ENCODE measurements around the gene THEMIS2. TPM values are rescaled to one million over a fixed set of nuclear protein-coding genes. Genes with fewer than 3 reads are reported as not detected.
"Not testable (repeated sequence)": the region's sequence is repeated elsewhere in the genome, so short reads cannot be mapped to it uniquely, and the experiment has no call there.

Gene THEMIS2
- total and polyA plus RNA-seq, 5 donors from 2014 or later, result 37.9 to 69.9 (median 59.2) TPM

- H3K27me3 ChIP-seq (ENCODE audit: control insufficient read depth, insufficient read depth, low read length), result no peaks in the 10 kb centered on the region
- Mint-ChIP-seq H3K27ac (peak overlapping the region; percentile 44 to 77 (median 62)), H3K27me3 (no peaks in the 10 kb centered on the region), H3K4me3 (no peak overlapping the region), H3K36me3 (no peaks in the 10 kb centered on the region), H3K9me3 (peaks cover 0 to 2% (median 0%) of the 10 kb centered on the region in 7 donors), H3K4me1 (peaks cover 6 to 69% (median 36%) of the 10 kb centered on the region in 4 donors)
- no peak for ATAC-seq (ENCODE audit: low read depth in 2 of 2)
- no peak for DNase-seq
- H3K9me3 ChIP-seq (ENCODE audit: control insufficient read depth in 2 of 2, low read length in 2 of 2), result no peaks in the 10 kb centered on the region
- peaks cover 43% of the 10 kb centered on the region for H3K4me1 ChIP-seq (ENCODE audit: control insufficient read depth, insufficient read depth, low read length, poor library complexity, severe bottlenecking)
- no peak overlapping the region for H3K4me3 ChIP-seq (ENCODE audit: low read depth, low read length)
- no peak overlapping the region for H3K27ac ChIP-seq (ENCODE audit: insufficient read depth, low read length, poor library complexity, severe bottlenecking)
- no peaks in the 10 kb centered on the region for H3K36me3 ChIP-seq (ENCODE audit: control insufficient read depth, insufficient read depth, low read length)
Observed at GRCh38 chr1:27865821-27866220, 6.5 kb upstream of the THEMIS2 start.

- no peak for ATAC-seq (ENCODE audit: low read depth in 2 of 2)
- H3K4me1 Mint-ChIP-seq, result peaks cover 6 to 72% (median 31%) of the 10 kb centered on the region in 4 donors
- H3K4me1 ChIP-seq (ENCODE audit: control insufficient read depth, insufficient read depth, low read length, poor library complexity, severe bottlenecking), result peaks cover 53% of the 10 kb centered on the region
Observed at GRCh38 chr1:27868556-27868931, 3.8 kb upstream of the THEMIS2 start.

GRCh38 chr1:27868932-27869718 is 3.2 kb upstream of the THEMIS2 start:
- ATAC-seq (ENCODE audit: low read depth in 2 of 2) (peak; percentile 80), DNase-seq (peak; percentile 51 to 95 (median 77))
- Histone ChIP-seq H3K27me3 (ENCODE audit: control insufficient read depth, insufficient read depth, low read length) (no peaks in the 10 kb centered on the region), H3K36me3 (ENCODE audit: control insufficient read depth, insufficient read depth, low read length) (no peaks in the 10 kb centered on the region), H3K9me3 (ENCODE audit: control insufficient read depth in 2 of 2, low read length in 2 of 2) (no peaks in the 10 kb centered on the region), H3K4me3 (ENCODE audit: low read depth, low read length) (peak overlapping the region; percentile 77), H3K4me1 (ENCODE audit: control insufficient read depth, insufficient read depth, low read length, poor library complexity, severe bottlenecking) (peaks cover 53% of the 10 kb centered on the region), H3K27ac (ENCODE audit: insufficient read depth, low read length, poor library complexity, severe bottlenecking) (peak overlapping the region; percentile 74)
- Mint-ChIP-seq H3K27ac (peak overlapping the region; percentile 96 to 99 (median 98)), H3K27me3 (no peaks in the 10 kb centered on the region), H3K36me3 (no peaks in the 10 kb centered on the region), H3K9me3 (peaks cover 0 to 2% (median 0%) of the 10 kb centered on the region in 7 donors), H3K4me3 (peak overlapping the region; percentile 82 to 91 (median 86)), H3K4me1 (peaks cover 6 to 72% (median 29%) of the 10 kb centered on the region in 4 donors)

More at GRCh38 chr1:27868556-27868931, 3.8 kb upstream of the THEMIS2 start:
- Mint-ChIP-seq H3K27ac (peak overlapping the region; percentile 96 to 99 (median 98)), H3K27me3 (no peaks in the 10 kb centered on the region), H3K9me3 (peaks cover 0 to 2% (median 0%) of the 10 kb centered on the region in 7 donors), H3K4me3 (peak overlapping the region; percentile 82 to 91 (median 86)), H3K36me3 (no peaks in the 10 kb centered on the region)
- H3K36me3 ChIP-seq (ENCODE audit: control insufficient read depth, insufficient read depth, low read length), result no peaks in the 10 kb centered on the region
- peak overlapping the region; percentile 77 for H3K4me3 ChIP-seq (ENCODE audit: low read depth, low read length)
- DNase-seq, result no peak
- H3K27ac ChIP-seq (ENCODE audit: insufficient read depth, low read length, poor library complexity, severe bottlenecking), result peak overlapping the region; percentile 74
- H3K9me3 ChIP-seq (ENCODE audit: control insufficient read depth in 2 of 2, low read length in 2 of 2), result no peaks in the 10 kb centered on the region
- no peaks in the 10 kb centered on the region for H3K27me3 ChIP-seq (ENCODE audit: control insufficient read depth, insufficient read depth, low read length)

GRCh38 chr1:27869719-27870085 is 2.6 kb upstream of the THEMIS2 start:
- Histone ChIP-seq H3K27me3 (ENCODE audit: control insufficient read depth, insufficient read depth, low read length) (no peaks in the 10 kb centered on the region), H3K4me1 (ENCODE audit: control insufficient read depth, insufficient read depth, low read length, poor library complexity, severe bottlenecking) (peaks cover 53% of the 10 kb centered on the region), H3K9me3 (ENCODE audit: control insufficient read depth in 2 of 2, low read length in 2 of 2) (no peaks in the 10 kb centered on the region), H3K27ac (ENCODE audit: insufficient read depth, low read length, poor library complexity, severe bottlenecking) (peak overlapping the region; percentile 74), H3K36me3 (ENCODE audit: control insufficient read depth, insufficient read depth, low read length) (no peaks in the 10 kb centered on the region), H3K4me3 (ENCODE audit: low read depth, low read length) (peak overlapping the region; percentile 77)
- Mint-ChIP-seq H3K27me3 (no peaks in the 10 kb centered on the region), H3K4me3 (peak overlapping the region; percentile 82 to 91 (median 86)), H3K4me1 (peaks cover 6 to 70% (median 27%) of the 10 kb centered on the region in 4 donors), H3K9me3 (peaks cover 0 to 2% (median 0%) of the 10 kb centered on the region in 7 donors), H3K36me3 (no peaks in the 10 kb centered on the region), H3K27ac (peak overlapping the region; percentile 96 to 99 (median 98))
- ATAC-seq (ENCODE audit: low read depth in 2 of 2), result no peak
- DNase-seq, result no peak

- Mint-ChIP-seq H3K4me1 (peaks cover 6 to 75% (median 32%) of the 10 kb centered on the region in 4 donors), H3K4me3 (peak overlapping the region in 3 of 4 donors; percentile 33 to 94 (median 41)), H3K27ac (peak overlapping the region in 2 of 3 donors; percentile 54 to 80)
- not testable (repeated sequence) for H3K4me3 ChIP-seq (ENCODE audit: low read depth, low read length); H3K9me3 ChIP-seq (ENCODE audit: control insufficient read depth in 2 of 2, low read length in 2 of 2); H3K9me3 Mint-ChIP-seq; H3K36me3 Mint-ChIP-seq; H3K36me3 ChIP-seq (ENCODE audit: control insufficient read depth, insufficient read depth, low read length); ATAC-seq (ENCODE audit: low read depth in 2 of 2); DNase-seq; H3K27me3 Mint-ChIP-seq; H3K27me3 ChIP-seq (ENCODE audit: control insufficient read depth, insufficient read depth, low read length)
- Histone ChIP-seq H3K27ac (ENCODE audit: insufficient read depth, low read length, poor library complexity, severe bottlenecking) (peak overlapping the region; percentile 23), H3K4me1 (ENCODE audit: control insufficient read depth, insufficient read depth, low read length, poor library complexity, severe bottlenecking) (peaks cover 64% of the 10 kb centered on the region)
Observed at GRCh38 chr1:27871076-27871475, 1.3 kb upstream of the THEMIS2 start.

- no peaks in the 10 kb centered on the region for H3K9me3 Mint-ChIP-seq
- Histone ChIP-seq H3K27me3 (ENCODE audit: control insufficient read depth, insufficient read depth, low read length) (no peaks in the 10 kb centered on the region), H3K4me3 (ENCODE audit: low read depth, low read length) (peak overlapping the region; percentile 84), H3K4me1 (ENCODE audit: control insufficient read depth, insufficient read depth, low read length, poor library complexity, severe bottlenecking) (peaks cover 73% of the 10 kb centered on the region), H3K9me3 (ENCODE audit: control insufficient read depth in 2 of 2, low read length in 2 of 2) (no peaks in the 10 kb centered on the region), H3K36me3 (ENCODE audit: control insufficient read depth, insufficient read depth, low read length) (peaks cover 10% of the 10 kb centered on the region), H3K27ac (ENCODE audit: insufficient read depth, low read length, poor library complexity, severe bottlenecking) (peak overlapping the region; percentile 67)
- H3K27me3 Mint-ChIP-seq, result no peaks in the 10 kb centered on the region
- H3K4me1 Mint-ChIP-seq, result peaks cover 0 to 75% (median 30%) of the 10 kb centered on the region in 4 donors
- DNase-seq, result peak in 2 of 3 donors; percentile 33 to 62
- peak overlapping the region; percentile 90 to 98 (median 94) for H3K27ac Mint-ChIP-seq
- ATAC-seq (ENCODE audit: low read depth in 2 of 2), result peak; percentile 7
- peak overlapping the region; percentile 94 to 98 (median 97) for H3K4me3 Mint-ChIP-seq
- peaks cover 3% of the 10 kb centered on the region for H3K36me3 Mint-ChIP-seq
Observed at GRCh38 chr1:27872802-27873551, 633 bp downstream of the THEMIS2 start.

- peaks cover 12% of the 10 kb centered on the region for H3K36me3 ChIP-seq (ENCODE audit: control insufficient read depth, insufficient read depth, low read length)
- H3K27ac ChIP-seq (ENCODE audit: insufficient read depth, low read length, poor library complexity, severe bottlenecking), result peak overlapping the region; percentile 29
- peak overlapping the region; percentile 84 for H3K4me3 ChIP-seq (ENCODE audit: low read depth, low read length)
- H3K27me3 Mint-ChIP-seq, result no peaks in the 10 kb centered on the region
- no peaks in the 10 kb centered on the region for H3K27me3 ChIP-seq (ENCODE audit: control insufficient read depth, insufficient read depth, low read length)
- peak overlapping the region; percentile 94 to 98 (median 97) for H3K4me3 Mint-ChIP-seq
- ATAC-seq (ENCODE audit: low read depth in 2 of 2) (no peak), DNase-seq (peak in 1 of 3 donors; percentile 26)
- no peaks in the 10 kb centered on the region for H3K9me3 ChIP-seq (ENCODE audit: control insufficient read depth in 2 of 2, low read length in 2 of 2)
- peaks cover 66% of the 10 kb centered on the region for H3K4me1 ChIP-seq (ENCODE audit: control insufficient read depth, insufficient read depth, low read length, poor library complexity, severe bottlenecking)
- peaks cover 9% of the 10 kb centered on the region for H3K36me3 Mint-ChIP-seq
- H3K4me1 Mint-ChIP-seq, result peaks cover 5 to 75% (median 25%) of the 10 kb centered on the region in 4 donors
- peak overlapping the region; percentile 90 to 98 (median 94) for H3K27ac Mint-ChIP-seq
- no peaks in the 10 kb centered on the region for H3K9me3 Mint-ChIP-seq
Observed at GRCh38 chr1:27873671-27874384, 1.5 kb downstream of the THEMIS2 start.
